Mesothelial cell of epicardium (in vitro differentiated cells): ENCODE measurements around the gene CDR2. TPM values are rescaled to one million over a fixed set of nuclear protein-coding genes. Genes with fewer than 3 reads are reported as not detected.

Source experiments
- DNase-seq, 2 experiments: peaks; one replicate each; pipeline ENCODE4 v3.0.0; 2021; ENCODE audit warnings: low spot score in 2 of 2; ENCODE audit not compliant: unreplicated experiment in 2 of 2
- H3K27ac Mint-ChIP-seq: 2 replicates; pipeline ENCODE4 v1.8.0; 2021; ENCODE audit warnings: mixed read lengths
- H3K27me3 Mint-ChIP-seq: 2 replicates; pipeline ENCODE4 v1.8.0; 2021; ENCODE audit warnings: low read depth, mixed read lengths
- H3K36me3 Mint-ChIP-seq: 2 replicates; pipeline ENCODE4 v1.8.0; 2021; ENCODE audit warnings: mixed read lengths
- H3K4me1 Mint-ChIP-seq: 2 replicates; pipeline ENCODE4 v1.8.0; 2021; ENCODE audit warnings: mixed read lengths
- H3K4me3 Mint-ChIP-seq: 2 replicates; pipeline ENCODE4 v1.8.0; 2021; ENCODE audit warnings: mild to moderate bottlenecking, moderate library complexity, mixed read lengths
- H3K9me3 Mint-ChIP-seq: 2 replicates; pipeline ENCODE4 v1.8.0; 2021; ENCODE audit warnings: mixed read lengths
- total RNA-seq: library from RNA; stranded (reverse); gene quantifications from 3 replicates; pipeline ENCODE4 v1.2.1, GENCODE V29; 2021
- TF ChIP-seq, protein P1 (sequence below): fragments of 200-600 bp; sonication (generic); IDR thresholded peaks from one replicate; pipeline ENCODE4 v1.5.0; 2021; ENCODE audit warnings: antibody characterized with exemption; ENCODE audit not compliant: unreplicated experiment

The CDR2 gene
- total RNA-seq, 1 donor from 2014 or later: 33.0 TPM

DNA sequence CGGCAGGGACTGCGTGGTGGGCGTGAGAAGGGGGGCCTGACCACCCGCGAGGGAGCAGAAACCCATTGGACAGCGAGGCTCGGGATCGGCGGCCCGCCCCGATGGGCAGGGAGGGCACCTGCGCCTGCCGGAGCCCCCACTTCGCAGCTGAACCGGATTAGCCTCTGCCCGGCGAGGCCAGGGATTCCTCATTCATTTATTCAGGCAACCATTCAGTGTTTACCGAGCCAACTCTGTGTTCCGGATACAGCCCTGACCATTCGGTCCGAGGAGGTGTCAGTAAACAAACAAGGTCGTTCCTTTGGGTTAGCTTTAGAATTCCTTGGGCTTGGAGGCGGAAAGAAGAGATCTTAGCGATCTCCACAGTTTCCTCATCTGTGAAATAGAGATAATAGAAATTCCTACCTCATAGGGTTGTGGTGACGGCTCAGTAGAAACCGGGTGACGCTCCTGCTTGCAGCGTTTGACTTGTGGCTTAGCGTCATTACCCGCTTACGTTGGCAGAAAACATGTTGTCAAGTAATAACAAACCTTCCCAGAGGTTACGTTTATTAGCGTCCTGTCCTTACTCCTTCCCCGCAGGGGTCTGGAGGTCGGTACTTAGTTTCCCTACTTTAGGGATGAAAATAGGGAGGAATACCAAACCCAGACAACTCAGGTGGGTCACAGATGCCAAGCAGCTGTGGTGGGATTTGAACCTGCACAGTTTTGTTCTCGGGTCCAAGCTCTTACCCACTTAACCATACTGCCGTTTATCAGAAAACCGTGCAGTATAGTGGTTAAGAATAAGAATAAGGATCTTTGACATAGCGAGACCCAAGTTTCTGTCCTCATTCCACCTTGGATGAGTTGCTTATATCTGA is 76.3 kb downstream of the CDR2 start:
- TF ChIP-seq, protein P1, sequence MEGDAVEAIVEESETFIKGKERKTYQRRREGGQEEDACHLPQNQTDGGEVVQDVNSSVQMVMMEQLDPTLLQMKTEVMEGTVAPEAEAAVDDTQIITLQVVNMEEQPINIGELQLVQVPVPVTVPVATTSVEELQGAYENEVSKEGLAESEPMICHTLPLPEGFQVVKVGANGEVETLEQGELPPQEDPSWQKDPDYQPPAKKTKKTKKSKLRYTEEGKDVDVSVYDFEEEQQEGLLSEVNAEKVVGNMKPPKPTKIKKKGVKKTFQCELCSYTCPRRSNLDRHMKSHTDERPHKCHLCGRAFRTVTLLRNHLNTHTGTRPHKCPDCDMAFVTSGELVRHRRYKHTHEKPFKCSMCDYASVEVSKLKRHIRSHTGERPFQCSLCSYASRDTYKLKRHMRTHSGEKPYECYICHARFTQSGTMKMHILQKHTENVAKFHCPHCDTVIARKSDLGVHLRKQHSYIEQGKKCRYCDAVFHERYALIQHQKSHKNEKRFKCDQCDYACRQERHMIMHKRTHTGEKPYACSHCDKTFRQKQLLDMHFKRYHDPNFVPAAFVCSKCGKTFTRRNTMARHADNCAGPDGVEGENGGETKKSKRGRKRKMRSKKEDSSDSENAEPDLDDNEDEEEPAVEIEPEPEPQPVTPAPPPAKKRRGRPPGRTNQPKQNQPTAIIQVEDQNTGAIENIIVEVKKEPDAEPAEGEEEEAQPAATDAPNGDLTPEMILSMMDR: no peak
- peaks cover 10% of the 10 kb centered on the region for H3K4me1 Mint-ChIP-seq
- no peaks in the 10 kb centered on the region for H3K27me3 Mint-ChIP-seq
- H3K4me3 Mint-ChIP-seq: peak overlapping the region; percentile 94
- peak overlapping the region; percentile 99 for H3K27ac Mint-ChIP-seq
- peaks cover 7% of the 10 kb centered on the region for H3K36me3 Mint-ChIP-seq
- DNase-seq: peak in 1 of 2 experiments; percentile 74
- no peaks in the 10 kb centered on the region for H3K9me3 Mint-ChIP-seq

DNA sequence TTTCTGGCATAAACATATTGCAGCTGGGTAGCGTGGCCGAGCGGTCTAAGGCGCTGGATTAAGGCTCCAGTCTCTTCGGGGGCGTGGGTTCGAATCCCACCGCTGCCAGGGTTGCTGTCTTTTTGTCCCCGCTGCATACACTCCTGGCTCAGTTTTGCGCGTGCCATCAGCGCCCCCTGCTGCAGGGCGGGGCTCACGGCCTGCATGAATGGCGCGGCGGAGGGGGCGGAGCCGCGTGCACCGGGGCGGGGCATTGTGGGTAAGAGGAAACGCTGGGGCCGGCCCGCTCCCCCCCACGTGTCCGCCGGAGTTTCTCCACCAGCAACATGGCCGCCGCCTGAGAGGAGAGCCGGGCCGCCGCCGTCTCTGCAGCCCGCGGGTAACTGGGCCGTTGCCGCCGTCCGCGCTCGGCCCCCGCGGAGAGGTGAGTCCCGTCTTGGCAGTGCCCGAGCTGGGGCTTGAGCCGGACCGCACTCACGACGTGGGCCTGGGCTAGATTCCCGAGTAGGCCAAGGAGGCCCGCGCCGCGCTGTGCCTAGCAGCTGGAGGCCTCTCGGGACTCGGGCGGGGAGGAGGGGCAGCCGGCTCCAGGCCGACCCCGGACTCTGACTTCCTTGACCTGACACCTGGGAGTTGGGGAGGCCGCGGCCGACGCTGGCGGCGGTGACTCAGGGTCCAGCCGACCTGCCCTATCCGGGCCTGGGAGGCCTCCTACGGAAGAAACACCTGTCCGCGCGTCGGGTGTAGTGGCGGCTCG is 77.1 kb downstream of the CDR2 start, which contains the start of gene POLR3E:
Gene POLR3E (plus strand): TSS at position 296 of the 757 bp plus-strand sequence. CDS start 5,560 bp downstream, outside the sequence.
- Mint-ChIP-seq H3K4me1 (peaks cover 10% of the 10 kb centered on the region), H3K27ac (peak within 1 kb of the TSS; percentile 99), H3K27me3 (no peaks in the 10 kb centered on the region), H3K36me3 (peaks cover 4% of the 10 kb centered on the region), H3K4me3 (peak within 1 kb of the TSS; percentile 94), H3K9me3 (no peaks in the 10 kb centered on the region)
- DNase-seq: peak; percentile 99 to 100
- TF ChIP-seq, protein P1: peak; percentile 90

DNA sequence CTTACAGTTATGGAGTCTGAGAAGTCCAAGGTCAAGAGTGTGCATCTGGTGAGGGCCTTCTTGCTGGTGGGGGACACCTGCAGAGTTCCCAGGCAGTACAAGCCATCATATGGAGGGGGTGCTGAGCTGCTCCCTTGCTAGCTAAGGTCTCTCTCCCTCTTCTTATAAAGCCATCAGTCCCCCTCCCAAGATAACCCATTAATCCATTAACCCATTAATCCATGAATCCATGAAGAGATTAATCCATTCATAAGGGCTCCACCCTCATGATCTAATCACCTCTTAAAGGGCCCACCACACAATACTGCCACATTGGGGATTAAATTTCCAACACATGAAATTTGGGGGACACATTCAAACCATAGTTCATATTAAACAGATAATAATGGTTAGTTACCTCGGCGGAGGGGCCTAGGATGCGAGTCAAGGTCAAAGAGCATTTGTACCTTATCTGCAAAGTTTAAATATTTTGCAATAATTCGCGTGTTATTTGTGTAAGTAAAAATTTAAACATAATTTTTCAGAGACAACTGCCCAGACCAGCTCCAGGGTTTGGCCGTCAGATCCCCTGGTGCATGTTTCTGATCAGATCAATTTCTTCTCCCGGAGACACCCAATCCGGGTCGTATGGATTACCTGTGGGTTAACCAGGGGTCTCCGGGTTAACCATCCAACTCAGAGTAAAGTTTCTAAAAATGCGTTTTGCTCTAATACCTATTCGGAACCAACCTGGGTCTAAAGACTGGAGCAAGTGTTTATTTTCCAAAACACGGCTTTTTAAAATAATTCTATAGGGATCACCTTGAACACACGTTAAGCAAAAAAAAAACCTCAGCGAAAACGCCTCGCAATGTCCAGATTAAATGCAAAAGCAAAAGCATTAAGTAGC is 78.0 kb downstream of the CDR2 start:
- Mint-ChIP-seq H3K27me3 (no peaks in the 10 kb centered on the region), H3K4me1 (peaks cover 10% of the 10 kb centered on the region), H3K4me3 (peak overlapping the region; percentile 94), H3K36me3 (no peaks in the 10 kb centered on the region), H3K9me3 (no peaks in the 10 kb centered on the region), H3K27ac (peak overlapping the region; percentile 99)
- TF ChIP-seq, protein P1: no peak
- no peak for DNase-seq

Other genes with a start within 250 kb of the CDR2 start
- 0.09 TPM in 2 of 3 replicates, not detected in the other for gene SDR42E2, start 212.1 kb downstream of the CDR2 start, total RNA-seq
- 20.4 to 22.1 TPM (median 21.4 TPM) in 3 replicates for gene EEF2K, start 168.3 kb downstream of the CDR2 start, total RNA-seq
- gene POLR3E, start 77.2 kb downstream of the CDR2 start, total RNA-seq: 68.9 to 71.4 TPM (median 69.7 TPM) in 3 replicates
- gene NPIPB5, start 136.3 kb upstream of the CDR2 start, total RNA-seq: 346 to 393 TPM (median 369 TPM) in 3 replicates